H1 (cell line): ENCODE measurements around the gene CNOT10. TPM values are rescaled to one million over a fixed set of nuclear protein-coding genes. Genes with fewer than 3 reads are reported as not detected.
A peak's percentile ranks its signal among the peaks of the same experiment; 100 is the strongest.

Experiments used
- BCL11A ChIP-seq, 2 experiments: IDR thresholded peaks; one replicate each; pipeline ENCODE4 v1.6.1; 2011; ENCODE audit warnings: low read depth in 2 of 2, low read length in 2 of 2, mild to moderate bottlenecking in 2 of 2
- CBX8 ChIP-seq: fragments of 300-800, 300-1000 bp; sonication (generic); IDR thresholded peaks from 2 replicates; pipeline ENCODE4 v1.7.1; 2016; ENCODE audit warnings: low read depth, low read length, borderline replicate concordance
- JUND ChIP-seq: IDR thresholded peaks from 2 replicates; pipeline ENCODE4 v1.6.1; 2011; ENCODE audit warnings: mild to moderate bottlenecking, improper control_type of control experiment, low read length
- NRF1 ChIP-seq: IDR thresholded peaks from 2 replicates; pipeline ENCODE4 v1.6.1; 2011; ENCODE audit warnings: mild to moderate bottlenecking, low read depth, low read length, improper control_type of control experiment
- TAF7 ChIP-seq: optimal IDR thresholded peaks from 2 replicates; pipeline ENCODE3; 2011; ENCODE audit warnings: low read depth, mild to moderate bottlenecking, inconsistent platforms, low read length, moderate library complexity, borderline replicate concordance
- polyA plus RNA-seq, 7 experiments: library from polyadenylated mRNA; depleted of rRNA in 3 of 7; stranded (reverse) in 5 of 7; unstranded in 2 of 7; fragments of >200 nt in 5 of 7; fragments of 200-250 nt in 2 of 7; gene quantifications; 1 replicate in 5 of 7; 2 replicates in 1 of 7; 4 replicates in 1 of 7; pipeline versions ENCODE4 v1.2.1 to v1.2.3, GENCODE V29; 2011 to 2013; ENCODE audit warnings: missing spikeins in 2 of 7, mixed read lengths in 2 of 7
- total RNA-seq: library from RNA; stranded (reverse); fragmentation: NEBNext Ultra II Directional; extraction: Animal tissue kit (Norgen Biotek cat#: 25700); gene quantifications from 2 replicates; pipeline ENCODE4 v1.2.1, GENCODE V29; 2021
- TF ChIP-seq, protein P1 (sequence below): IDR thresholded peaks from 2 replicates; pipeline ENCODE4 v1.6.1; 2011; ENCODE audit warnings: low read length, improper control_type of control experiment

Gene CNOT10
- total and polyA plus RNA-seq, 2 of the 8 experiments (the other 6 are each of a cell fraction or from before 2014, with no cell fraction given) = 39.9 to 55.9 TPM

DNA sequence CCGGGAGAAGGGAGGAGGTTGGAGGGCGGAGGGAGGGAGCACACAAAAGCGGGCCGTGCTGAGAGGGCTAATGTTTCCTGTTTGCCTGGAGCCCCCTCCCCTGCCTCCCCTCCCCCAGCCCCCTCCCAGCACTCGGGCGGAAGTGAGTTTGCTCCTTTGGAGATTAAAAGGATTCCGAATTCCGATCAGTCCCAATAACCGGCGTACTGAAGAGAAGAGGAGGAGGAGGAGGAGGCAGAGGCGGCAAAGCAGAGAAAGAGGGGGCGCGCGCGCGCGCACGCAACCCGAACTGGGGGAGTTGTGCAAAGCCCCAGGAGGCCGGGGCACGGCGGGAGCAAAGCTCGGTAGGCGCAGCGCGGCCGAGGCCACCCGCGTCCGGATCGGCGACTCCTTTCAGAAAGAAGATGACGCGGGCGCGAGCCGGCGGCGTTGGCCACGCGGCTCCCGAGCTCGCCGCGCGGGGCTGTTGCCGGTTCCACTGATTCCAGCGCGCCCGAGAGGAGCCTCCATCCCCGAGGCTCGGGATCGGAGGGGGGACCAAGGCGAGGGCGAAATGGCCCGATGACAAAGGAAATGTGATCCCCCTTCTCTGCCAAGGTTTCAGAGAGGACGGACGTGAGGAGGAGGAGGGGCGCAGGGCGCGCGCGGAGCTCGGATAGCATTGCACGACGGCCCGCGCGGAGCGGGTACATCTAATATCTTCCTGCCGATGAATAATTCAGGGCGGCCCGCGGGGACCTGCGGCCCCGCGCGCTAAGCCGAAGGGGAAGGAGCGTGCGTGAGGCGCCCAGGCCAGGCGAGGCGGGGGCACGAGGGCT lies 131.7 kb downstream of the CNOT10 start (continued):
- TF ChIP-seq CBX8 = no peak
- TF ChIP-seq BCL11A (IDR thresholded peaks at IDR 0.05; ENCODE audit: low read depth in 2 of 2, low read length in 2 of 2) = no peak
- TF ChIP-seq, protein P1, sequence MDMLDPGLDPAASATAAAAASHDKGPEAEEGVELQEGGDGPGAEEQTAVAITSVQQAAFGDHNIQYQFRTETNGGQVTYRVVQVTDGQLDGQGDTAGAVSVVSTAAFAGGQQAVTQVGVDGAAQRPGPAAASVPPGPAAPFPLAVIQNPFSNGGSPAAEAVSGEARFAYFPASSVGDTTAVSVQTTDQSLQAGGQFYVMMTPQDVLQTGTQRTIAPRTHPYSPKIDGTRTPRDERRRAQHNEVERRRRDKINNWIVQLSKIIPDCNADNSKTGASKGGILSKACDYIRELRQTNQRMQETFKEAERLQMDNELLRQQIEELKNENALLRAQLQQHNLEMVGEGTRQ = no peak
- TF ChIP-seq JUND = no peak; the same call in 1 of the 2 replicates
- peak; percentile 88 for TF ChIP-seq TAF7
- TF ChIP-seq NRF1 = peak; percentile 22; the same call in 1 of the 2 replicates
